RWPE1 (cell line): ENCODE results near the gene AMH.

Experiments used
- CTCF ChIA-PET: fragments of 350-600 bp; sonication (Branson Sonifier 250); formaldehyde crosslinking; extraction: SDS; loops from one replicate; lab custom pipeline; 2021; lab: Yijun Ruan, JAX
- POLR2A ChIA-PET: fragments of 400-600 bp; formaldehyde crosslinking; extraction: SDS; loops from one replicate; lab custom pipeline; 2020; ENCODE audit warnings: antibody characterized with exemption; ENCODE audit not compliant: low non-redundant PET; lab: Yijun Ruan, JAX
- DNase-seq: peaks from one replicate; pipeline ENCODE4 v3.0.0; 2012; ENCODE audit warnings: low spot score
- H3K27ac ChIP-seq: fragments of 450-650 bp; 2 replicates; pipeline ENCODE4 v1.5.1; 2017
- CTCF ChIP-seq: fragments of 450-650 bp; conservative IDR thresholded peaks from 2 replicates; pipeline ENCODE4 v1.5.1; 2017; ENCODE audit warnings: low read depth, mild to moderate bottlenecking

Gene AMH

GRCh38 chr19:2219726-2220125 lies 29.4 kb upstream of the AMH start:
- CTCF ChIA-PET: interaction anchor here (0.7 kb wide), 1 partner anchor 53 kb away, joined by 4 read pairs; no protein-coding TSS in a partner anchor
- TF ChIP-seq CTCF: no peak
- POLR2A ChIA-PET: no interaction called here
- DNase-seq: no peak
- peak overlapping the region; percentile 35 for H3K27ac ChIP-seq

- no peak for TF ChIP-seq CTCF
- DNase-seq: no peak
- H3K27ac ChIP-seq: peak overlapping the region; percentile 18
- CTCF ChIA-PET: interaction anchor here (0.7 kb wide), 1 partner anchor 29 kb away, joined by 4 read pairs; no protein-coding TSS in a partner anchor
- POLR2A ChIA-PET: no interaction called here
Observed at GRCh38 chr19:2221250-2221831, 27.8 kb upstream of the AMH start.

- POLR2A ChIA-PET: no interaction called here
- TF ChIP-seq CTCF: no peak
- no peak for DNase-seq
- CTCF ChIA-PET: no interaction called here
- H3K27ac ChIP-seq: peak overlapping the region; percentile 18; the same call in 1 of the 2 replicates
Observed at GRCh38 chr19:2221918-2222317, 27.2 kb upstream of the AMH start.

GRCh38 chr19:2223391-2223790 lies 25.7 kb upstream of the AMH start:
- 0 out of 2 replicates have a peak overlapping the region, but pooled peaks have one; percentile 64 for H3K27ac ChIP-seq
- POLR2A ChIA-PET: no interaction called here
- CTCF ChIA-PET: no interaction called here
- TF ChIP-seq CTCF: no peak
- DNase-seq: no peak

GRCh38 chr19:2223959-2224358 lies 25.2 kb upstream of the AMH start:
- TF ChIP-seq CTCF: no peak
- DNase-seq: no peak
- ChIA-PET POLR2A (no interaction called here), CTCF (no interaction called here)
- peak overlapping the region; percentile 64; the same call in 1 of the 2 replicates for H3K27ac ChIP-seq

- no peak for DNase-seq
- ChIA-PET POLR2A (no interaction called here), CTCF (interaction anchor here (1.0 kb wide), 1 partner anchor 69 kb away, joined by 4 read pairs; no protein-coding TSS in a partner anchor)
- peak overlapping the region; percentile 64 for H3K27ac ChIP-seq
- TF ChIP-seq CTCF: no peak
Observed at GRCh38 chr19:2224754-2225349, 24.3 kb upstream of the AMH start.
